Right lobe of liver (tissue), 4 donors: ENCODE results near the gene ACVRL1.

Source experiments
- POLR2A ChIP-seq: fragments of 450-650 bp; IDR thresholded peaks from one replicate; pipeline ENCODE4 v1.6.1; 2017; ENCODE audit warnings: antibody characterized with exemption, mild to moderate bottlenecking
- TF ChIP-seq, protein P1 (sequence below), 4 donors: fragments of 200-600 bp in 3 of 4; fragments of 450-650 bp in 1 of 4; IDR thresholded peaks; one replicate each; pipeline versions ENCODE4 v1.5.1 to v1.8.0; 2016 to 2022; ENCODE audit warnings: antibody characterized with exemption in 4 of 4, mild to moderate bottlenecking in 2 of 4
- donor health status: DM: no; HTN: no; CAD: no.
- donor health status: DM: no; HTN: no; CAD: no.
- donor health status: DM: no; HTN: yes; CAD: no.

DNA sequence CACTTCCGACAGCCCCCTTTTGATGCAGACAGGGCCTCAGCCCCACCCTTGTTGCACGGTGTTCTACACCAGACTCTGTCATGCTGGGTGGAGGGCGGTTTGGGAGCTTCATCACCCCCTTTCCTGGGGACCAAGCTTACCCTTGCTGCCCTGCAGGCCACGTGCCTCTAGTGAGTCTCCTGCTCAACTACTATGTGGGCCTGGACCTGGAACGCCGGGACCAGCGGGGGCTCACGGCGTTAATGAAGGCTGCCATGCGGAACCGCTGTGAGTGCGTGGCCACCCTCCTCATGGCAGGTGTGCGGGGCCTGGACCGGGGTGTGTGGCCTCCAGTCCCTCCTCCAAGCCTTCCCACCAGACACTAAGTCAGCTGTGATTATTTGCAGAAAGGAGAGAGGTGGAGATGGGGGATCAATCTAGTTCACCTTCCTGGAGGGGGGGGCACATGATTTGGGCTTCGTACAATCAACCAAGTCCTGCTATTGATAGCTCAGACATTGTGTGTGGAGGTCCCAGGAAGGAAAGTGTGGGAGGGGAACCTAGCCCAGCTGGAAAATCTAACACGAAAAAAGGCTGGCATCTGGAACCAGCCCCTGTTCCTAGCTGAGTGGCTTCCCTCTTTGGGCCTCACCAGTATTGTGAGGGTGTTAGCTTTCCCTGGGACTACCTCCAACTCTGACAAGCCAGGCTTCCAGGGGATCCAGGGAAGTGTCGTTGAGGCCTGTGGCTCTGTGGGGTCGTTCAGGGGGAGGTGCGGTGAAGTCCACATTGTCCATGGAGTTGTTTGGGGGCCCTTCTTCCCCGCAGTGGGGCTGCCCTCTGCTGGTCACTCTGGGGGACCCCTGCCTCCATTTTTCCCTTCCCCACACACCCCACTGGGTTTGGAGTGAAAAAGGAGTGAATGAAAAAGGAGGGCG lies 17.8 kb upstream of the ACVRL1 start:
- TF ChIP-seq, protein P1, sequence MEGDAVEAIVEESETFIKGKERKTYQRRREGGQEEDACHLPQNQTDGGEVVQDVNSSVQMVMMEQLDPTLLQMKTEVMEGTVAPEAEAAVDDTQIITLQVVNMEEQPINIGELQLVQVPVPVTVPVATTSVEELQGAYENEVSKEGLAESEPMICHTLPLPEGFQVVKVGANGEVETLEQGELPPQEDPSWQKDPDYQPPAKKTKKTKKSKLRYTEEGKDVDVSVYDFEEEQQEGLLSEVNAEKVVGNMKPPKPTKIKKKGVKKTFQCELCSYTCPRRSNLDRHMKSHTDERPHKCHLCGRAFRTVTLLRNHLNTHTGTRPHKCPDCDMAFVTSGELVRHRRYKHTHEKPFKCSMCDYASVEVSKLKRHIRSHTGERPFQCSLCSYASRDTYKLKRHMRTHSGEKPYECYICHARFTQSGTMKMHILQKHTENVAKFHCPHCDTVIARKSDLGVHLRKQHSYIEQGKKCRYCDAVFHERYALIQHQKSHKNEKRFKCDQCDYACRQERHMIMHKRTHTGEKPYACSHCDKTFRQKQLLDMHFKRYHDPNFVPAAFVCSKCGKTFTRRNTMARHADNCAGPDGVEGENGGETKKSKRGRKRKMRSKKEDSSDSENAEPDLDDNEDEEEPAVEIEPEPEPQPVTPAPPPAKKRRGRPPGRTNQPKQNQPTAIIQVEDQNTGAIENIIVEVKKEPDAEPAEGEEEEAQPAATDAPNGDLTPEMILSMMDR (IDR thresholded peaks at IDR 0.05), result no peak
- no peak for TF ChIP-seq POLR2A
